Loucy (cell line): ENCODE results near the gene GPRC5C.

ENCODE experiments used
- H2AFZ ChIP-seq: fragments of 200-600 bp; sonication (generic); 2 replicates; pipeline ENCODE4 v1.6.0; 2016; ENCODE audit warnings: antibody characterized with exemption, mild to moderate bottlenecking, low read length, moderate library complexity
- H3F3A ChIP-seq: fragments of 200-600 bp; 2 replicates; pipeline ENCODE4 v1.6.0; 2016; ENCODE audit warnings: antibody characterized with exemption, low read depth, mild to moderate bottlenecking
- H3K27me3 ChIP-seq: fragments of 200-600 bp; sonication (generic); 2 replicates; pipeline ENCODE4 v1.6.1; 2014; ENCODE audit warnings: low read length, mild to moderate bottlenecking; ENCODE audit not compliant: insufficient read depth, poor library complexity, severe bottlenecking
- H3K36me3 ChIP-seq: fragments of 200-600 bp; sonication (generic); 2 replicates; pipeline ENCODE4 v1.6.1; 2016; ENCODE audit warnings: low read length; ENCODE audit not compliant: insufficient read depth
- H3K4me1 ChIP-seq: fragments of 200-600 bp; sonication (generic); 2 replicates; pipeline ENCODE4 v1.5.1; 2014; ENCODE audit warnings: low read length, mild to moderate bottlenecking; ENCODE audit not compliant: insufficient read depth, poor library complexity, severe bottlenecking
- H3K4me2 ChIP-seq: fragments of 200-600 bp; sonication (generic); 2 replicates; pipeline ENCODE4 v1.6.0; 2014; ENCODE audit warnings: antibody characterized with exemption, low read length, low read depth, mild to moderate bottlenecking; ENCODE audit not compliant: poor library complexity, severe bottlenecking
- H3K4me3 ChIP-seq: fragments of 200-600 bp; sonication (generic); 2 replicates; pipeline ENCODE4 v1.5.1; 2014; ENCODE audit warnings: low read length, mild to moderate bottlenecking, mixed read lengths; ENCODE audit not compliant: poor library complexity, severe bottlenecking
- H3K79me2 ChIP-seq: fragments of 200-600 bp; sonication (generic); 2 replicates; pipeline ENCODE4 v1.6.1; 2014; ENCODE audit warnings: low read length; ENCODE audit not compliant: insufficient read depth
- H3K9ac ChIP-seq: fragments of 200-600 bp; sonication (generic); 2 replicates; pipeline ENCODE4 v1.6.0; 2014; ENCODE audit warnings: mild to moderate bottlenecking, low read depth, low read length, moderate library complexity; ENCODE audit not compliant: poor library complexity, severe bottlenecking
- H3K9me2 ChIP-seq: fragments of 200-600 bp; sonication (generic); replicated peaks from 2 replicates; pipeline ENCODE4 v1.6.1; 2016; ENCODE audit warnings: low read depth, low read length, mixed read lengths
- H3K9me3 ChIP-seq: fragments of 200-600 bp; sonication (generic); 2 replicates; pipeline ENCODE4 v1.6.1; 2014; ENCODE audit warnings: mild to moderate bottlenecking, antibody characterized with exemption, low read length, low read depth; ENCODE audit not compliant: insufficient read depth
- H4K20me1 ChIP-seq: fragments of 200-600 bp; sonication (generic); 2 replicates; pipeline ENCODE4 v1.6.0; 2014; ENCODE audit warnings: antibody characterized with exemption, low read length, mild to moderate bottlenecking; ENCODE audit not compliant: insufficient read depth, poor library complexity, severe bottlenecking
- CTCF ChIP-seq: fragments of 200-600 bp; sonication (generic); conservative IDR thresholded peaks from 2 replicates; pipeline ENCODE4 v1.5.1; 2014; ENCODE audit warnings: mild to moderate bottlenecking, antibody characterized with exemption, low read length
- EZH2phosphoT487 ChIP-seq: fragments of 200-600 bp; IDR thresholded peaks from 2 replicates; pipeline ENCODE4 v1.6.1; 2018; ENCODE audit warnings: antibody characterized with exemption, mild to moderate bottlenecking, moderate library complexity, borderline replicate concordance

Gene GPRC5C

GRCh38 chr17:74437702-74438101 is 5.8 kb downstream of the GPRC5C start:
- H3K9me2 ChIP-seq, result no peaks in the 10 kb centered on the region
- H3K9me3 ChIP-seq, result peaks cover 4% of the 10 kb centered on the region
- H3K27me3 ChIP-seq, result no peaks in the 10 kb centered on the region
- no peak overlapping the region for H3K4me2 ChIP-seq
- no peaks in the 10 kb centered on the region for H3K4me1 ChIP-seq
- no peak for TF ChIP-seq EZH2phosphoT487
- TF ChIP-seq CTCF, result peak; percentile 90
- H3K79me2 ChIP-seq, result no peaks in the 10 kb centered on the region
- no peaks in the 10 kb centered on the region for H3F3A ChIP-seq
- H2AFZ ChIP-seq, result no peak overlapping the region
- H3K9ac ChIP-seq, result no peak overlapping the region
- H4K20me1 ChIP-seq, result no peaks in the 10 kb centered on the region
- H3K36me3 ChIP-seq, result no peaks in the 10 kb centered on the region
- no peak overlapping the region for H3K4me3 ChIP-seq

DNA sequence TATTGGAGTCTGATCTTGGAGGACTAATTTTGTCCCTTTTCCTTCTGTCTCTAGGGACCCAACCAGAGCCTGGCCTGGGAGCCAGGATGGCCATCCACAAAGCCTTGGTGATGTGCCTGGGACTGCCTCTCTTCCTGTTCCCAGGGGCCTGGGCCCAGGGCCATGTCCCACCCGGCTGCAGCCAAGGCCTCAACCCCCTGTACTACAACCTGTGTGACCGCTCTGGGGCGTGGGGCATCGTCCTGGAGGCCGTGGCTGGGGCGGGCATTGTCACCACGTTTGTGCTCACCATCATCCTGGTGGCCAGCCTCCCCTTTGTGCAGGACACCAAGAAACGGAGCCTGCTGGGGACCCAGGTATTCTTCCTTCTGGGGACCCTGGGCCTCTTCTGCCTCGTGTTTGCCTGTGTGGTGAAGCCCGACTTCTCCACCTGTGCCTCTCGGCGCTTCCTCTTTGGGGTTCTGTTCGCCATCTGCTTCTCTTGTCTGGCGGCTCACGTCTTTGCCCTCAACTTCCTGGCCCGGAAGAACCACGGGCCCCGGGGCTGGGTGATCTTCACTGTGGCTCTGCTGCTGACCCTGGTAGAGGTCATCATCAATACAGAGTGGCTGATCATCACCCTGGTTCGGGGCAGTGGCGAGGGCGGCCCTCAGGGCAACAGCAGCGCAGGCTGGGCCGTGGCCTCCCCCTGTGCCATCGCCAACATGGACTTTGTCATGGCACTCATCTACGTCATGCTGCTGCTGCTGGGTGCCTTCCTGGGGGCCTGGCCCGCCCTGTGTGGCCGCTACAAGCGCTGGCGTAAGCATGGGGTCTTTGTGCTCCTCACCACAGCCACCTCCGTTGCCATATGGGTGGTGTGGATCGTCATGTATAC is 8.0 kb downstream of the GPRC5C start:
- no peaks in the 10 kb centered on the region for H3F3A ChIP-seq
- no peak for TF ChIP-seq EZH2phosphoT487
- no peak for TF ChIP-seq CTCF
- peaks cover 4% of the 10 kb centered on the region for H3K9me3 ChIP-seq
- H3K27me3 ChIP-seq, result no peaks in the 10 kb centered on the region
- no peak overlapping the region for H3K4me2 ChIP-seq
- H3K4me1 ChIP-seq, result no peaks in the 10 kb centered on the region
- H3K79me2 ChIP-seq, result no peaks in the 10 kb centered on the region
- no peaks in the 10 kb centered on the region for H3K9me2 ChIP-seq
- no peak overlapping the region for H3K9ac ChIP-seq
- H3K4me3 ChIP-seq, result no peak overlapping the region
- H4K20me1 ChIP-seq, result no peaks in the 10 kb centered on the region
- H2AFZ ChIP-seq, result no peak overlapping the region
- no peaks in the 10 kb centered on the region for H3K36me3 ChIP-seq

DNA sequence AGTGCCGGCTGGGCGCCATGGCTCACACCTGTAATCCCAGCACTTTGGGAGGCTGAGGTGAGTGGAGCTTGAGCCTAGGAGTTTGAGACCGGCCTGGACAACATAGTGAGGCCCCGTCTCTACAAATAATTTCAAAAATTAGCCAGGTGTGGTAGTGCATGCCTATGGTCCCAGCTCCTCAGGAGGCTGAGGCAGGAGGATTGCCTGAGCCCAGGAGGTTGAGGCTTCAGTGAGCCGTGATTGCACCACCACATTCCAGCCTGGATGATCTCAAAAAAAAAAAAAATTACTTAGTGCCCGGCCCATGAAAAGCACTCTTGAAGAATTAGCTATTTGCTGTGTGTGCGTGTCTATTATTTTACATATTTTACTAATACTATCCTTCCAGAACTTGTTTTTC is 9.6 kb downstream of the GPRC5C start:
- no peaks in the 10 kb centered on the region for H4K20me1 ChIP-seq
- H3K4me1 ChIP-seq, result no peaks in the 10 kb centered on the region
- H3K9me2 ChIP-seq, result no peaks in the 10 kb centered on the region
- no peaks in the 10 kb centered on the region for H3F3A ChIP-seq
- peaks cover 4% of the 10 kb centered on the region for H3K9me3 ChIP-seq
- H3K36me3 ChIP-seq, result no peaks in the 10 kb centered on the region
- H2AFZ ChIP-seq, result no peak overlapping the region
- no peak overlapping the region for H3K4me3 ChIP-seq
- no peaks in the 10 kb centered on the region for H3K27me3 ChIP-seq
- no peak for TF ChIP-seq EZH2phosphoT487
- no peak for TF ChIP-seq CTCF
- no peak overlapping the region for H3K4me2 ChIP-seq
- H3K9ac ChIP-seq, result no peak overlapping the region
- no peaks in the 10 kb centered on the region for H3K79me2 ChIP-seq
